Endodermal cell (in vitro differentiated cells): Measurements from ENCODE around the gene KLF18. TPM values are rescaled to one million over a fixed set of nuclear protein-coding genes. Genes with fewer than 3 reads are reported as not detected.

Experiments used
- DNase-seq: peaks from one replicate; pipeline ENCODE4 v3.0.0-alpha.2; 2017
- H3K27ac ChIP-seq: 2 replicates; pipeline ENCODE4 v1.5.1; 2013; ENCODE audit warnings: mild to moderate bottlenecking, low read depth, low read length, moderate library complexity
- H3K27me3 ChIP-seq: 2 replicates; pipeline ENCODE4 v1.6.1; 2013; ENCODE audit warnings: mild to moderate bottlenecking, low read length, moderate library complexity; ENCODE audit not compliant: insufficient read depth, control insufficient read depth, poor library complexity, severe bottlenecking
- H3K36me3 ChIP-seq: 2 replicates; pipeline ENCODE4 v1.7.0; 2013; ENCODE audit warnings: mild to moderate bottlenecking, low read length, moderate library complexity; ENCODE audit not compliant: control insufficient read depth, insufficient read depth
- H3K4me1 ChIP-seq: one replicate; pipeline ENCODE4 v1.7.0; 2013; ENCODE audit warnings: low read length; ENCODE audit not compliant: control insufficient read depth, insufficient read depth
- H3K4me3 ChIP-seq: 2 replicates; pipeline ENCODE4 v1.5.1; 2013; ENCODE audit warnings: mild to moderate bottlenecking, low read length, moderate library complexity
- H3K9ac ChIP-seq: 2 replicates; pipeline ENCODE4 v1.6.1; 2013; ENCODE audit warnings: mild to moderate bottlenecking, low read length, moderate library complexity; ENCODE audit not compliant: poor library complexity, severe bottlenecking; ENCODE audit errors: extremely low read depth
- H3K9me3 ChIP-seq: 2 replicates; pipeline ENCODE4 v1.6.1; 2013; ENCODE audit warnings: mild to moderate bottlenecking, low read length, moderate library complexity; ENCODE audit not compliant: control insufficient read depth
- H3K27ac Mint-ChIP-seq: 2 replicates; pipeline ENCODE4 v1.8.0; 2020; ENCODE audit warnings: mixed read lengths
- H3K27me3 Mint-ChIP-seq: 2 replicates; pipeline ENCODE4 v1.8.0; 2021; ENCODE audit warnings: mild to moderate bottlenecking, mixed read lengths; ENCODE audit not compliant: insufficient read depth
- H3K36me3 Mint-ChIP-seq: 2 replicates; pipeline ENCODE4 v1.8.0; 2020; ENCODE audit warnings: low read depth, mixed read lengths
- H3K4me1 Mint-ChIP-seq: 2 replicates; pipeline ENCODE4 v1.8.0; 2020; ENCODE audit warnings: mixed read lengths
- H3K4me3 Mint-ChIP-seq: 2 replicates; pipeline ENCODE4 v1.8.0; 2020; ENCODE audit warnings: mild to moderate bottlenecking, moderate library complexity, mixed read lengths
- H3K9me3 Mint-ChIP-seq: 2 replicates; pipeline ENCODE4 v1.8.0; 2020; ENCODE audit warnings: mild to moderate bottlenecking, mixed read lengths
- WGBS, 2 experiments: methylation state at CpG; one replicate each; pipeline versions ENCODE4 v1.1.5 to v1.1.7; 2013; ENCODE audit warnings: missing lambda C conversion rate in 2 of 2, mixed read lengths in 1 of 2; ENCODE audit not compliant: insufficient coverage in 1 of 2, insufficient read length in 1 of 2; 5-methylcytosine and 5-hydroxymethylcytosine counted together
- total RNA-seq, 2 donors: library from RNA; stranded (reverse); fragmentation: NEBNext Ultra II Directional in 1 of 2; extraction: Animal tissue kit (Norgen Biotek cat#: 25700) in 1 of 2; gene quantifications; 2 replicates in 1 of 2; 3 replicates in 1 of 2; pipeline ENCODE4 v1.2.1, GENCODE V29; 2021
- TF ChIP-seq, protein P1 (sequence below): fragments of 200-600 bp; sonication (generic); conservative IDR thresholded peaks from 2 replicates; pipeline ENCODE4 v1.5.0; 2021; ENCODE audit warnings: antibody characterized with exemption, mild to moderate bottlenecking

The KLF18 gene
- total RNA-seq, 2 donors from 2014 or later, result not detected

DNA sequence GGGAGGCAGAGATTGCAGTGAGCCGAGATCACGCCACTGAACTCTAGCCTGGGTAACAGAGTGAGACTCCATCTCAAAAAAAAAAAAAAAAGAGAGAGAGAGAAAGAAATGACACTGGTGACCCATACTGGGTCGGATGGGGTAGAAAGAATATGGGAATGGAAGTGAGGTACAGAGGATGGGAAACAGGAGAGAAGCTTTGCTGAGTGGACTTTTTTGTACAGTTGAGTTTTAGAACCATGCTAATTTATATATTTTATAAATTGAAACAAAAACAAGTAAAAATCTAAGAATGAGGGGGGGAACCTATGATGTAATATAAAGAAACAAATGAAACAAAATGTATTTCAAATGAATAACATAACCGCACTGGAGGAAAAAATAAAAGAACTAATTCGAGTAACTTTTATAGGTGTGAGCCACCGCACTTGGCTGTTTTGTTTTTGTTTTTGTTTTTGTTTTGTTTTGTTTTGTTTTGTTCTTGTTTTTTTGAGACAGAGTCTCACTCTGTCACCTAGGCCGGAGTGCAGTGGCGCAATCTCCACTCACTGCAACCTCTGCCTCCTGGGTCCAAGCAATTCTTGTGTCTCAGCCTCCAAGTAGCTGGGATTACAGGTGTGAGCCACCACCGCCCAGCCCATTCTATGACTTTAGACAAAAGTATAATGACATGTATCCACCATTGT lies 41.1 kb downstream of the KLF18 start:
- H3K36me3 Mint-ChIP-seq, result no peaks in the 10 kb centered on the region
- no peak for DNase-seq
- H3K4me1 ChIP-seq, result no peaks in the 10 kb centered on the region
- H3K4me3 Mint-ChIP-seq, result no peak overlapping the region
- H3K9ac ChIP-seq, result no peak overlapping the region
- no peak overlapping the region for H3K4me3 ChIP-seq
- H3K9me3 ChIP-seq, result no peaks in the 10 kb centered on the region
- no peaks in the 10 kb centered on the region for H3K4me1 Mint-ChIP-seq
- TF ChIP-seq, protein P1, sequence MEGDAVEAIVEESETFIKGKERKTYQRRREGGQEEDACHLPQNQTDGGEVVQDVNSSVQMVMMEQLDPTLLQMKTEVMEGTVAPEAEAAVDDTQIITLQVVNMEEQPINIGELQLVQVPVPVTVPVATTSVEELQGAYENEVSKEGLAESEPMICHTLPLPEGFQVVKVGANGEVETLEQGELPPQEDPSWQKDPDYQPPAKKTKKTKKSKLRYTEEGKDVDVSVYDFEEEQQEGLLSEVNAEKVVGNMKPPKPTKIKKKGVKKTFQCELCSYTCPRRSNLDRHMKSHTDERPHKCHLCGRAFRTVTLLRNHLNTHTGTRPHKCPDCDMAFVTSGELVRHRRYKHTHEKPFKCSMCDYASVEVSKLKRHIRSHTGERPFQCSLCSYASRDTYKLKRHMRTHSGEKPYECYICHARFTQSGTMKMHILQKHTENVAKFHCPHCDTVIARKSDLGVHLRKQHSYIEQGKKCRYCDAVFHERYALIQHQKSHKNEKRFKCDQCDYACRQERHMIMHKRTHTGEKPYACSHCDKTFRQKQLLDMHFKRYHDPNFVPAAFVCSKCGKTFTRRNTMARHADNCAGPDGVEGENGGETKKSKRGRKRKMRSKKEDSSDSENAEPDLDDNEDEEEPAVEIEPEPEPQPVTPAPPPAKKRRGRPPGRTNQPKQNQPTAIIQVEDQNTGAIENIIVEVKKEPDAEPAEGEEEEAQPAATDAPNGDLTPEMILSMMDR, result no peak
- H3K27ac ChIP-seq, result no peak overlapping the region
- WGBS, 2 experiments, result 91 to 93% methylated on average over 5 to 9 of the region's 9 CpGs
- no peak overlapping the region for H3K27ac Mint-ChIP-seq
- H3K9me3 Mint-ChIP-seq, result peaks cover 15% of the 10 kb centered on the region
- peaks cover 10% of the 10 kb centered on the region for H3K27me3 Mint-ChIP-seq
- H3K27me3 ChIP-seq, result no peaks in the 10 kb centered on the region
- H3K36me3 ChIP-seq, result no peaks in the 10 kb centered on the region

- Histone ChIP-seq H3K9ac (no peak overlapping the region), H3K9me3 (peaks cover 7% of the 10 kb centered on the region), H3K27ac (no peak overlapping the region), H3K36me3 (no peaks in the 10 kb centered on the region), H3K4me1 (peaks cover 3% of the 10 kb centered on the region), H3K4me3 (no peak overlapping the region), H3K27me3 (no peaks in the 10 kb centered on the region)
- DNase-seq, result no peak
- no peaks in the 10 kb centered on the region for H3K36me3 Mint-ChIP-seq
- H3K9me3 Mint-ChIP-seq, result peaks cover 18% of the 10 kb centered on the region
- no peak overlapping the region for H3K27ac Mint-ChIP-seq
- H3K27me3 Mint-ChIP-seq, result peaks cover 3% of the 10 kb centered on the region
- TF ChIP-seq, protein P1, result no peak
- 89 to 100% methylated on average over 1 to 2 of the region's 2 CpGs for WGBS, 2 experiments
- H3K4me3 Mint-ChIP-seq, result no peak overlapping the region
- peaks cover 15% of the 10 kb centered on the region for H3K4me1 Mint-ChIP-seq
These were observed 47.4 kb downstream of the KLF18 start for GRCh38 chr1:44094047-44094446.

GRCh38 chr1:44090429-44091252 lies 50.8 kb downstream of the KLF18 start:
- Histone ChIP-seq H3K27me3 (no peaks in the 10 kb centered on the region), H3K4me3 (no peak overlapping the region), H3K4me1 (peaks cover 3% of the 10 kb centered on the region), H3K9ac (no peak overlapping the region), H3K27ac (no peak overlapping the region), H3K9me3 (peaks cover 7% of the 10 kb centered on the region), H3K36me3 (no peaks in the 10 kb centered on the region)
- TF ChIP-seq, protein P1, result no peak
- Mint-ChIP-seq H3K9me3 (peaks cover 3% of the 10 kb centered on the region), H3K27me3 (peaks cover 5% of the 10 kb centered on the region), H3K4me1 (peaks cover 23% of the 10 kb centered on the region), H3K4me3 (no peak overlapping the region), H3K36me3 (no peaks in the 10 kb centered on the region), H3K27ac (peak overlapping the region; percentile 5)
- no peak for DNase-seq
- WGBS, 2 experiments, result 82 to 84% methylated on average over 7 to 10 of the region's 10 CpGs
